SU-DHL-6 (cell line): ENCODE data around the gene PRKCA.

Experiments used
- H2AFZ ChIP-seq: fragments of 200-600 bp; sonication (generic); 2 replicates; pipeline ENCODE4 v1.6.1; 2014; ENCODE audit warnings: low read depth, mild to moderate bottlenecking, moderate library complexity, mixed read lengths, antibody characterized with exemption, low read length; ENCODE audit not compliant: severe bottlenecking
- H3F3A ChIP-seq: fragments of 200-600 bp; shearing (Covaris generic); 2 replicates; pipeline ENCODE4 v1.6.0; 2016; ENCODE audit warnings: antibody characterized with exemption, mild to moderate bottlenecking; ENCODE audit not compliant: insufficient read depth
- H3K27ac ChIP-seq: fragments of 200-600 bp; sonication (generic); 2 replicates; pipeline ENCODE4 v1.5.1; 2016; ENCODE audit warnings: low read depth, mild to moderate bottlenecking, low read length, moderate library complexity, mixed read lengths
- H3K27me3 ChIP-seq: fragments of 200-600 bp; sonication (generic), shearing (Covaris generic); 2 replicates; pipeline ENCODE4 v1.6.0; 2014; ENCODE audit warnings: mild to moderate bottlenecking, low read length
- H3K36me3 ChIP-seq: fragments of 200-600 bp; sonication (generic); 2 replicates; pipeline ENCODE4 v1.6.1; 2014; ENCODE audit warnings: mild to moderate bottlenecking, low read length, mixed read lengths
- H3K4me2 ChIP-seq: fragments of 300-600, 200-600 bp; shearing (Covaris generic), sonication (generic); 2 replicates; pipeline ENCODE4 v1.6.0; 2014; ENCODE audit warnings: low read length, low read depth, mild to moderate bottlenecking; ENCODE audit not compliant: poor library complexity, severe bottlenecking
- H3K4me3 ChIP-seq: fragments of 200-600 bp; sonication (generic); 2 replicates; pipeline ENCODE4 v1.5.1; 2014; ENCODE audit warnings: antibody characterized with exemption, low read length, mild to moderate bottlenecking, mixed read lengths; ENCODE audit not compliant: insufficient read depth, poor library complexity, severe bottlenecking
- H3K79me2 ChIP-seq: fragments of 200-600 bp; sonication (generic); 2 replicates; pipeline ENCODE4 v1.6.1; 2014; ENCODE audit warnings: mild to moderate bottlenecking, low read length, moderate library complexity; ENCODE audit not compliant: insufficient read depth
- H3K9ac ChIP-seq: fragments of 200-600 bp; sonication (generic); 2 replicates; pipeline ENCODE4 v1.7.0; 2014; ENCODE audit warnings: mild to moderate bottlenecking, low read length
- H3K9me2 ChIP-seq: fragments of 200-600 bp; sonication (generic); replicated peaks from 2 replicates; pipeline ENCODE4 v1.6.1; 2014; ENCODE audit warnings: low read length; ENCODE audit not compliant: insufficient read depth
- H3K9me3 ChIP-seq: fragments of 200-600 bp; sonication (generic); 2 replicates; pipeline ENCODE4 v1.6.1; 2014; ENCODE audit warnings: low read length, mixed read lengths; ENCODE audit not compliant: insufficient read depth
- H4K20me1 ChIP-seq: fragments of 200-600 bp; sonication (generic); 2 replicates; pipeline ENCODE4 v1.6.1; 2014; ENCODE audit warnings: low read depth, mild to moderate bottlenecking, antibody characterized with exemption, low read length, moderate library complexity, mixed read lengths
- EZH2phosphoT487 ChIP-seq: fragments of 200-600 bp; sonication (generic), shearing (Covaris generic); conservative IDR thresholded peaks from 2 replicates; pipeline ENCODE4 v1.6.1; 2018; ENCODE audit warnings: mild to moderate bottlenecking, antibody characterized with exemption, low read length, moderate library complexity, mixed read lengths
- TF ChIP-seq, protein P1 (sequence below): fragments of 200-600 bp; sonication (generic); IDR thresholded peaks from one replicate; pipeline ENCODE4 v1.5.1; 2017; ENCODE audit warnings: antibody characterized with exemption, mild to moderate bottlenecking, low read length, moderate library complexity; ENCODE audit not compliant: insufficient read depth, poor library complexity, severe bottlenecking

The PRKCA gene

DNA sequence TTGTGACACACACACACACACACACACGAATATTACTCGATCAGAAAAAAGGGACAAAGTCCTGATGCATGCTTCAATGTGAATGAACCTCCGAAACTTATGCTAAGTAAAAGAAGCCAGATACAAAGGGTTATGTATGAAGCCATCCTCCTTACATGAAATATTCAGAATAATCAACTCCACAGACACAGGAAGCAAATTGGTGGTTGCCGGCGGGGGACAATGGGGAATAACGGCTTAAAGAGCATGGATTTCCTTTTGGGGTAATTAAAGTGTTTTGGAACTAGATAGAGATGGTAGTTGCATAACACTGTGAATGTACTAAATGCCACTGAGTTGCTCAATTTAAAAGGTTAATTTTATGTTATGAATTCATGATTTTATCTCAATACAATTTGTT lies 524.4 kb downstream of the PRKCA start:
- Histone ChIP-seq H3K27me3 (no peaks in the 10 kb centered on the region), H3K9ac (no peak overlapping the region), H3K27ac (no peak overlapping the region), H2AFZ (no peak overlapping the region), H3K36me3 (no peaks in the 10 kb centered on the region), H3K79me2 (no peaks in the 10 kb centered on the region), H4K20me1 (no peaks in the 10 kb centered on the region), H3K9me3 (no peaks in the 10 kb centered on the region), H3K4me3 (no peak overlapping the region), H3K9me2 (no peaks in the 10 kb centered on the region), H3F3A (no peaks in the 10 kb centered on the region), H3K4me2 (no peak overlapping the region)
- TF ChIP-seq, protein P1, sequence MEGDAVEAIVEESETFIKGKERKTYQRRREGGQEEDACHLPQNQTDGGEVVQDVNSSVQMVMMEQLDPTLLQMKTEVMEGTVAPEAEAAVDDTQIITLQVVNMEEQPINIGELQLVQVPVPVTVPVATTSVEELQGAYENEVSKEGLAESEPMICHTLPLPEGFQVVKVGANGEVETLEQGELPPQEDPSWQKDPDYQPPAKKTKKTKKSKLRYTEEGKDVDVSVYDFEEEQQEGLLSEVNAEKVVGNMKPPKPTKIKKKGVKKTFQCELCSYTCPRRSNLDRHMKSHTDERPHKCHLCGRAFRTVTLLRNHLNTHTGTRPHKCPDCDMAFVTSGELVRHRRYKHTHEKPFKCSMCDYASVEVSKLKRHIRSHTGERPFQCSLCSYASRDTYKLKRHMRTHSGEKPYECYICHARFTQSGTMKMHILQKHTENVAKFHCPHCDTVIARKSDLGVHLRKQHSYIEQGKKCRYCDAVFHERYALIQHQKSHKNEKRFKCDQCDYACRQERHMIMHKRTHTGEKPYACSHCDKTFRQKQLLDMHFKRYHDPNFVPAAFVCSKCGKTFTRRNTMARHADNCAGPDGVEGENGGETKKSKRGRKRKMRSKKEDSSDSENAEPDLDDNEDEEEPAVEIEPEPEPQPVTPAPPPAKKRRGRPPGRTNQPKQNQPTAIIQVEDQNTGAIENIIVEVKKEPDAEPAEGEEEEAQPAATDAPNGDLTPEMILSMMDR: no peak
- TF ChIP-seq EZH2phosphoT487: no peak

DNA sequence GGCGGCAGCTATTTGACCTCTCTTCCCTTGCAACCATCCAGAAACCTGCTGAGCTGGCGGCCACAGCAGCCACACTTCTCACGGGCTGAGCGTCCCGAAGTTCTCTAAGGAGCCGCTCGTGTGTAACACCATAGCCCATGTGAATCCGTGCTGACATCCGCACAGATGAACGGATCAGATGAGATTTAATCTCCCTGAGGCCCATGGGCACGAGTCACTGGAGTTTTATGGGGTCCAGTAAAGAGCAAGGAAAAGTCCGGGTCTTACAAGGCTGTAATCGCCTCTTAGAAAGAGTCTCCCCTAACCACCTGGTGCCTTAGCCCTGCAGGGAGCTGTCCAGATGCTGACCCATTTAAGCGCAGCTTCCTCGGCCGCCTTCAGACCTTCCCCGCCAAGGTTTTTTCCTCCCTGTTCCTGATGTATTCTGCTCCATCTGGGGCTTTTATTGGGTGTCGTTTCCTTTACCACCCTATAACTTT lies 527.0 kb downstream of the PRKCA start:
- Histone ChIP-seq H3K36me3 (no peaks in the 10 kb centered on the region), H3K9ac (no peak overlapping the region), H3K4me3 (no peak overlapping the region), H3K27me3 (no peaks in the 10 kb centered on the region), H3K79me2 (no peaks in the 10 kb centered on the region), H3F3A (no peaks in the 10 kb centered on the region), H2AFZ (no peak overlapping the region), H3K4me2 (no peak overlapping the region), H3K9me3 (no peaks in the 10 kb centered on the region), H3K27ac (no peak overlapping the region), H4K20me1 (no peaks in the 10 kb centered on the region), H3K9me2 (no peaks in the 10 kb centered on the region)
- TF ChIP-seq, protein P1: no peak
- TF ChIP-seq EZH2phosphoT487: no peak

DNA sequence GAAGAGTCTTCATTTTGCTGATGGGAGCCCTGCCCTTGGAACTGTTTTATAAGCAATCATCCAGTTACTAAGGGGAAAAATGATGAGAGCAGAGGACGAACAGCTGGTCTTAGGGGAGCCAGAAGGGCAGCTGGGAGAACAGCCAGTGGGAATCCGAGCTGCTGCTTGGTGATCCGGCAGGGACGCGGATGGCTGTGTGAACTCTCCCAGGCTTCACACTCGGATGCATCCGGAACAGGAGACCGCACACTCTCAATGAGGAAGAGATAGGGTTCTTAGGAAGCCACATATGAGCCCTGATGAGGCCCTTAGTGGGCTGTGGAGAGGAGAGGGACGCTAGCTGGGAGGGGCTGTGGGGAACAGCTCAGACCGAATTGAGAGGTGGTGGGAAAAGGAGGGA lies 527.5 kb downstream of the PRKCA start:
- Histone ChIP-seq H3K27me3 (no peaks in the 10 kb centered on the region), H3K9me3 (no peaks in the 10 kb centered on the region), H3K36me3 (no peaks in the 10 kb centered on the region), H2AFZ (no peak overlapping the region), H3K79me2 (no peaks in the 10 kb centered on the region), H4K20me1 (no peaks in the 10 kb centered on the region), H3K9ac (no peak overlapping the region), H3F3A (no peaks in the 10 kb centered on the region), H3K27ac (no peak overlapping the region), H3K9me2 (no peaks in the 10 kb centered on the region), H3K4me2 (no peak overlapping the region), H3K4me3 (no peak overlapping the region)
- no peak for TF ChIP-seq EZH2phosphoT487
- TF ChIP-seq, protein P1: no peak

DNA sequence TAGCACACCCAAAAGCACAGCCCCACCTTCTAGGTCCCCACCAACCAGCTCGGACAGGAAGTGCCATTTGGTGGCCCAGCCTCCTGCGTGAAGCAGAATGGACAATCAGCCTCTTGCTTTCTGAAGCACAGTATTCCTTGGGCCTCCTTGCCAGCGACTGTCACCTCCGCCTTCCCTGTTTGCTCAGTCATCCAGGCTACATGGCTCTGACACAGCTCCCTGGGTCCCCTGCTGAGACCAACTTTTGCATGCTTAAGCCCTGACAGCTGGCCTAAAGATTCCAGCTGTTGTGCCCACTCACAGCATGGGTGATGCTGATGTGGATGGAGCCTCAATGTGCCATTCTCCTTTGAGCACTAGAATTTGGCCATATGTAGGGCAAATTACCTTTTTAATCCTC lies 528.0 kb downstream of the PRKCA start:
- Histone ChIP-seq H3K79me2 (no peaks in the 10 kb centered on the region), H2AFZ (no peak overlapping the region), H3K9me2 (no peaks in the 10 kb centered on the region), H3F3A (no peaks in the 10 kb centered on the region), H3K27me3 (no peaks in the 10 kb centered on the region), H4K20me1 (no peaks in the 10 kb centered on the region), H3K9ac (no peak overlapping the region), H3K4me3 (no peak overlapping the region), H3K27ac (no peak overlapping the region), H3K9me3 (no peaks in the 10 kb centered on the region), H3K4me2 (no peak overlapping the region), H3K36me3 (no peaks in the 10 kb centered on the region)
- TF ChIP-seq, protein P1: no peak
- TF ChIP-seq EZH2phosphoT487: no peak
